HG03457 (cell line): ENCODE results near the gene SLC9C1.
A peak's percentile ranks its signal among the peaks of the same experiment; 100 is the strongest.

Experiments
- ATAC-seq: cut with Tn5 transposase; IDR thresholded peaks from one replicate; pipeline ENCODE4 v1.9.1; 2021; ENCODE audit warnings: moderate number of reproducible peaks; ENCODE audit not compliant: unreplicated experiment

The SLC9C1 gene

GRCh38 chr3:112293368-112294321 is at the start of gene SLC9C1:
Gene SLC9C1 (minus strand): TSS chr3:112294216. CDS start chr3:112286791, 7,425 bp downstream.
- no peak for ATAC-seq

- ATAC-seq: no peak
These were observed 47.4 kb upstream of the SLC9C1 start for GRCh38 chr3:112341386-112341785.

- no peak for ATAC-seq
These were observed 45.6 kb upstream of the SLC9C1 start for GRCh38 chr3:112339609-112340008.

GRCh38 chr3:112339134-112339533 is 45.1 kb upstream of the SLC9C1 start:
- ATAC-seq: no peak

GRCh38 chr3:112338727-112339056 is 44.7 kb upstream of the SLC9C1 start:
- ATAC-seq: no peak

GRCh38 chr3:112338021-112338726 is 44.2 kb upstream of the SLC9C1 start:
- no peak for ATAC-seq

- no peak for ATAC-seq
These were observed 41.4 kb upstream of the SLC9C1 start for GRCh38 chr3:112335434-112335781.

- no peak for ATAC-seq
These were observed 40.8 kb upstream of the SLC9C1 start for GRCh38 chr3:112334691-112335433.

GRCh38 chr3:112333381-112334317 is 39.6 kb upstream of the SLC9C1 start:
- ATAC-seq: no peak

- ATAC-seq: no peak
These were observed 39.0 kb upstream of the SLC9C1 start, which contains the start of gene CD200 for GRCh38 chr3:112333002-112333380. Gene CD200 (plus strand): TSS chr3:112333156. CDS start chr3:112333213, 57 bp downstream.

- ATAC-seq: no peak
These were observed 37.8 kb upstream of the SLC9C1 start for GRCh38 chr3:112331851-112332250.

GRCh38 chr3:112327371-112327951 is 33.4 kb upstream of the SLC9C1 start:
- peak; percentile 82 for ATAC-seq

GRCh38 chr3:112321867-112322652 is 28.0 kb upstream of the SLC9C1 start:
- no peak for ATAC-seq

- ATAC-seq: no peak
These were observed 26.7 kb upstream of the SLC9C1 start for GRCh38 chr3:112320691-112321090.

GRCh38 chr3:112319516-112320276 is 25.7 kb upstream of the SLC9C1 start:
- no peak for ATAC-seq

- no peak for ATAC-seq
These were observed 21.8 kb upstream of the SLC9C1 start for GRCh38 chr3:112315791-112316190.

- ATAC-seq: no peak
These were observed 20.6 kb upstream of the SLC9C1 start for GRCh38 chr3:112314649-112315048.

- ATAC-seq: no peak
These were observed 14.3 kb upstream of the SLC9C1 start for GRCh38 chr3:112308151-112308911.
